H1 (cell line): ENCODE data around the gene MIDN. TPM values are rescaled to one million over a fixed set of nuclear protein-coding genes. Genes with fewer than 3 reads are reported as not detected.

Experiments used
- CTCF ChIA-PET: fragments of 300-600 bp; sonication (Branson Sonifier 250); formaldehyde crosslinking; loops from one replicate; lab custom pipeline; 2021; ENCODE audit not compliant: partially characterized antibody; lab: Charles Lee
- POLR2A ChIA-PET: fragments of 300-600 bp; sonication (Branson Sonifier 250); formaldehyde crosslinking; loops from one replicate; lab custom pipeline; 2021; ENCODE audit warnings: inconsistent platforms; ENCODE audit not compliant: partially characterized antibody; lab: Charles Lee
- DNase-seq, 2 experiments: peaks; one replicate each; pipeline versions ENCODE4 v3.0.0 to v3.0.0-alpha.2; 2010 to 2022; ENCODE audit warnings: low spot score in 2 of 2, low read depth in 1 of 2, mixed read lengths in 1 of 2
- FAIRE-seq: peaks from 2 replicates; lab custom pipeline; 2011; peaks lifted over from hg19 to GRCh38; lab: Jason Lieb, UNC
- H2AFZ ChIP-seq: 2 replicates; pipeline ENCODE4 v1.8.1; 2012; ENCODE audit warnings: low read length, inconsistent platforms
- H2AK5ac ChIP-seq: 2 replicates; pipeline ENCODE4 v1.6.1; 2013; ENCODE audit warnings: low read depth, low read length
- H2BK120ac ChIP-seq: replicated peaks from 2 replicates; pipeline ENCODE3; 2013; ENCODE audit warnings: low read depth, low read length, inconsistent platforms
- H2BK12ac ChIP-seq: 2 replicates; pipeline ENCODE4 v1.6.1; 2013; ENCODE audit warnings: low read depth, low read length
- H2BK15ac ChIP-seq: 2 replicates; pipeline ENCODE4 v1.6.1; 2013; ENCODE audit warnings: low read length
- H2BK20ac ChIP-seq: 2 replicates; pipeline ENCODE4 v1.6.1; 2013; ENCODE audit warnings: low read length
- H2BK5ac ChIP-seq: 2 replicates; pipeline ENCODE4 v1.6.1; 2013; ENCODE audit warnings: low read depth, low read length
- H3K14ac ChIP-seq: 2 replicates; pipeline ENCODE4 v1.6.1; 2013; ENCODE audit warnings: inconsistent platforms; ENCODE audit not compliant: insufficient read length
- H3K18ac ChIP-seq: 2 replicates; pipeline ENCODE4 v1.6.1; 2013; ENCODE audit warnings: low read length; ENCODE audit errors: extremely low read depth
- H3K23ac ChIP-seq: 2 replicates; pipeline ENCODE4 v1.6.1; 2013; ENCODE audit warnings: inconsistent platforms; ENCODE audit not compliant: insufficient read length
- H3K23me2 ChIP-seq: 2 replicates; pipeline ENCODE4 v1.6.1; 2013; ENCODE audit warnings: low read depth, low read length
- H3K27ac ChIP-seq: 2 replicates; pipeline ENCODE4 v1.6.1; 2011; ENCODE audit warnings: low read depth, low read length, inconsistent platforms
- H3K27me3 ChIP-seq, 4 experiments: replicated peaks in 1 of 4; 1 replicate in 1 of 4; 2 replicates in 3 of 4; pipeline versions ENCODE4 v1.6.1 to v1.8.1; 2011 to 2013; ENCODE audit warnings: low read length in 3 of 4, mild to moderate bottlenecking in 3 of 4, inconsistent platforms in 2 of 4, mixed read lengths in 2 of 4, moderate library complexity in 1 of 4; ENCODE audit not compliant: control insufficient read depth in 3 of 4, insufficient read depth in 3 of 4; ENCODE audit errors: extremely low read depth in 1 of 4
- H3K36me3 ChIP-seq, 4 experiments: 2 replicates each; pipeline versions ENCODE4 v1.6.1 to v1.8.1; 2011 to 2013; ENCODE audit warnings: mild to moderate bottlenecking in 4 of 4, low read length in 3 of 4, moderate library complexity in 2 of 4, control low read depth in 1 of 4, inconsistent platforms in 1 of 4; ENCODE audit not compliant: insufficient read depth in 4 of 4, control insufficient read depth in 2 of 4
- H3K4ac ChIP-seq: replicated peaks from 2 replicates; pipeline ENCODE3; 2013; ENCODE audit warnings: low read length, low read depth, mixed read lengths, inconsistent platforms; ENCODE audit not compliant: insufficient read length
- H3K4me1 ChIP-seq, 4 experiments: replicated peaks in 1 of 4; 1 replicate in 1 of 4; 2 replicates in 3 of 4; pipeline versions ENCODE4 v1.6.1 to v1.8.1; 2011 to 2013; ENCODE audit warnings: low read length in 3 of 4, inconsistent platforms in 2 of 4, mixed read lengths in 1 of 4; ENCODE audit not compliant: insufficient read depth in 4 of 4, control insufficient read depth in 3 of 4
- H3K4me2 ChIP-seq, 2 experiments: 2 replicates each; pipeline versions ENCODE4 v1.6.1 to v1.8.1; 2011 to 2013; ENCODE audit warnings: low read depth in 2 of 2, low read length in 2 of 2, control low read depth in 1 of 2, inconsistent platforms in 1 of 2, mild to moderate bottlenecking in 1 of 2; ENCODE audit not compliant: insufficient read depth in 1 of 2
- H3K4me3 ChIP-seq, 4 experiments: fragments of 200-600, 300-600 bp in 1 of 4; sonication (generic), shearing (Covaris generic), sonication (Bioruptor Twin) in 1 of 4; 2 replicates each; pipeline versions ENCODE4 v1.5.1 to v1.8.1; 2011 to 2016; ENCODE audit warnings: low read length in 4 of 4, low read depth in 3 of 4, control low read depth in 2 of 4, inconsistent platforms in 2 of 4, mild to moderate bottlenecking in 2 of 4, mixed read lengths in 1 of 4, moderate library complexity in 1 of 4; ENCODE audit not compliant: insufficient read depth in 2 of 4; ENCODE audit errors: extremely low read depth in 1 of 4
- H3K56ac ChIP-seq: replicated peaks from 2 replicates; pipeline ENCODE3; 2013; ENCODE audit warnings: low read depth, mild to moderate bottlenecking, mixed read lengths, low read length, inconsistent platforms; ENCODE audit not compliant: insufficient read length
- H3K79me1 ChIP-seq: 2 replicates; pipeline ENCODE4 v1.6.1; 2013; ENCODE audit warnings: low read depth, low read length, control low read depth
- H3K79me2 ChIP-seq, 2 experiments: 2 replicates each; pipeline versions ENCODE4 v1.6.1 to v1.8.1; 2012 to 2013; ENCODE audit warnings: low read length in 2 of 2, mild to moderate bottlenecking in 2 of 2, inconsistent platforms in 1 of 2; ENCODE audit not compliant: insufficient read depth in 2 of 2, control insufficient read depth in 1 of 2
- H3K9ac ChIP-seq, 4 experiments: replicated peaks in 1 of 4; 1 replicate in 1 of 4; 2 replicates in 3 of 4; pipeline versions ENCODE4 v1.6.1 to v1.8.1; 2011 to 2013; ENCODE audit warnings: low read depth in 3 of 4, low read length in 3 of 4, control low read depth in 2 of 4, mild to moderate bottlenecking in 2 of 4, moderate library complexity in 2 of 4, inconsistent platforms in 1 of 4; ENCODE audit errors: extremely low read depth in 1 of 4
- H3K9me3 ChIP-seq, 2 experiments: 2 replicates each; pipeline versions ENCODE4 v1.6.1 to v1.8.1; 2012 to 2013; ENCODE audit warnings: mild to moderate bottlenecking in 2 of 2, moderate library complexity in 2 of 2, control low read depth in 1 of 2, inconsistent platforms in 1 of 2, low read depth in 1 of 2, low read length in 1 of 2, mixed read lengths in 1 of 2; ENCODE audit not compliant: insufficient read depth in 2 of 2
- H4K20me1 ChIP-seq, 2 experiments: replicated peaks in 1 of 2; 2 replicates each; pipeline versions ENCODE3 to v1.8.1; 2011 to 2013; ENCODE audit warnings: inconsistent platforms in 2 of 2, low read length in 2 of 2, mild to moderate bottlenecking in 1 of 2; ENCODE audit not compliant: insufficient read depth in 2 of 2, control insufficient read depth in 1 of 2
- H4K5ac ChIP-seq: 2 replicates; pipeline ENCODE4 v1.6.1; 2013; ENCODE audit warnings: low read length, low read depth, mixed read lengths, inconsistent platforms; ENCODE audit not compliant: insufficient read length
- H4K8ac ChIP-seq: 2 replicates; pipeline ENCODE4 v1.8.0; 2013; ENCODE audit warnings: mild to moderate bottlenecking, moderate library complexity, low read length, inconsistent platforms; ENCODE audit not compliant: insufficient read depth; ENCODE audit errors: extremely low read depth
- H4K91ac ChIP-seq: replicated peaks from 2 replicates; pipeline ENCODE3; 2013; ENCODE audit warnings: low read length, mixed read lengths, inconsistent platforms; ENCODE audit not compliant: insufficient read length
- NRF1 ChIP-seq: IDR thresholded peaks from 2 replicates; pipeline ENCODE4 v1.6.1; 2011; ENCODE audit warnings: mild to moderate bottlenecking, low read depth, low read length, improper control_type of control experiment
- SAP30 ChIP-seq: fragments of 300-600 bp; sonication (generic); IDR thresholded peaks from 2 replicates; pipeline ENCODE4 v1.7.1; 2012; ENCODE audit warnings: low read length, moderate library complexity, mild to moderate bottlenecking, inconsistent platforms; ENCODE audit not compliant: insufficient read depth, insufficient replicate concordance
- YY1 ChIP-seq: IDR thresholded peaks from 2 replicates; pipeline ENCODE4 v1.6.1; 2011; ENCODE audit warnings: low read depth, mild to moderate bottlenecking, low read length
- WGBS, 2 experiments: shearing (Covaris generic) in 1 of 2; methylation state at CpG; one replicate each; pipeline versions ENCODE4 v1.1.6 to v1.1.7; 2013 to 2015; ENCODE audit warnings: low lambda C conversion rate in 2 of 2, mixed read lengths in 2 of 2, inconsistent platforms in 1 of 2, low coverage in 1 of 2, missing lambda C conversion rate in 1 of 2; ENCODE audit not compliant: insufficient replicate concordance in 2 of 2, insufficient coverage in 1 of 2, insufficient read length in 1 of 2; ENCODE audit errors: extremely low coverage in 1 of 2, missing lambda C conversion rate in 1 of 2; 5-methylcytosine and 5-hydroxymethylcytosine counted together
- polyA plus RNA-seq, 7 experiments: library from polyadenylated mRNA; depleted of rRNA in 3 of 7; stranded (reverse) in 5 of 7; unstranded in 2 of 7; fragments of >200 nt in 5 of 7; fragments of 200-250 nt in 2 of 7; gene quantifications; 1 replicate in 5 of 7; 2 replicates in 1 of 7; 4 replicates in 1 of 7; pipeline versions ENCODE4 v1.2.1 to v1.2.3, GENCODE V29; 2011 to 2013; ENCODE audit warnings: missing spikeins in 2 of 7, mixed read lengths in 2 of 7
- total RNA-seq: library from RNA; stranded (reverse); fragmentation: NEBNext Ultra II Directional; extraction: Animal tissue kit (Norgen Biotek cat#: 25700); gene quantifications from 2 replicates; pipeline ENCODE4 v1.2.1, GENCODE V29; 2021

Gene MIDN
- total and polyA plus RNA-seq, 2 of the 8 experiments (the other 6 are each of a cell fraction or from before 2014, with no cell fraction given) = 39.8 to 159 TPM

GRCh38 chr19:1213391-1214286 is 34.7 kb upstream of the MIDN start:
- H3K27ac ChIP-seq = peak overlapping the region; percentile 50
- H3K9me3 ChIP-seq = no peaks in the 10 kb centered on the region
- no peak overlapping the region for H3K18ac ChIP-seq
- peak overlapping the region; percentile 82; the same call in 1 of the 2 replicates for H2AK5ac ChIP-seq
- no peak overlapping the region for H2BK120ac ChIP-seq
- H3K79me1 ChIP-seq = peaks cover 27% of the 10 kb centered on the region
- no peak for DNase-seq
- H3K4me1 ChIP-seq = peaks cover 0 to 13% (median 7%) of the 10 kb centered on the region in 4 experiments; a peak in 4 of 7 replicates
- no peak overlapping the region for H2AFZ ChIP-seq
- H4K5ac ChIP-seq = no peak overlapping the region
- no peak overlapping the region for H2BK12ac ChIP-seq
- no peak overlapping the region for H3K56ac ChIP-seq
- peak overlapping the region; percentile 81; the same call in 1 of the 2 replicates for H2BK15ac ChIP-seq
- H3K14ac ChIP-seq = no peak overlapping the region
- CTCF ChIA-PET = interaction anchor here (0.6 to 6.6 kb wide), 8 partner anchors 8 to 127 kb away, joined by 3 to 56 read pairs (median 3); no protein-coding TSS in a partner anchor
- H3K27me3 ChIP-seq = no peaks in the 10 kb centered on the region
- POLR2A ChIA-PET = interaction anchor here (0.6 to 3.3 kb wide), 8 partner anchors 8 to 252 kb away, joined by 3 to 16 read pairs (median 4); partner anchors contain the start of genes CIRBP and CNN2
- H4K91ac ChIP-seq = peak overlapping the region; percentile 10
- H3K4me2 ChIP-seq = no peak overlapping the region
- no peak overlapping the region for H2BK20ac ChIP-seq
- H3K36me3 ChIP-seq = peaks cover 0 to 8% (median 0%) of the 10 kb centered on the region in 4 experiments; a peak in 1 of 8 replicates
- peaks cover 17 to 93% of the 10 kb centered on the region in 2 experiments; a peak in 3 of 4 replicates for H3K79me2 ChIP-seq
- no peaks in the 10 kb centered on the region for H3K23me2 ChIP-seq
- peak overlapping the region; percentile 38; the same call in 1 of the 2 replicates for H4K8ac ChIP-seq
- H2BK5ac ChIP-seq = peak overlapping the region; percentile 73; the same call in 1 of the 2 replicates
- no peak overlapping the region for H3K4ac ChIP-seq
- peaks cover 35 to 38% of the 10 kb centered on the region in 2 experiments for H4K20me1 ChIP-seq
- H3K9ac ChIP-seq = peak overlapping the region in 1 of 4 experiments; percentile 18; a peak in 2 of 7 replicates
- H3K23ac ChIP-seq = no peak overlapping the region
- TF ChIP-seq NRF1 (no peak), YY1 (no peak), SAP30 (no peak)
- 91% methylated on average over 38 of the region's 39 CpGs; no CpG with 5 or more reads in 1 of the 2 experiments for WGBS, 2 experiments
- no peak for FAIRE-seq
- H3K4me3 ChIP-seq = no peak overlapping the region
